Adipose tissue (tissue), 3 donors: ENCODE data around the gene SLX4. TPM values are rescaled to one million over a fixed set of nuclear protein-coding genes. Genes with fewer than 3 reads are reported as not detected.

ENCODE experiments used
- H3K27ac ChIP-seq: one replicate; pipeline ENCODE4 v1.5.1; 2013; ENCODE audit warnings: low read depth, low read length
- WGBS, 3 donors: extraction: QIAGEN DNeasy Blood & Tissue Kit; methylation state at CpG; one replicate each; pipeline ENCODE4 v1.1.7; 2013; 5-methylcytosine and 5-hydroxymethylcytosine counted together
- polyA plus RNA-seq, 3 donors: library from polyadenylated mRNA; stranded (reverse); fragments of 200-250 nt; gene quantifications; one replicate each; pipeline ENCODE4 v1.2.3, GENCODE V29; 2013
- donor health status: healthy with polysubstance abuse.
- donor health status: Bipolar disorder and iron deficiency.
- donor health status: healthy.

The SLX4 gene
- polyA plus RNA-seq, 3 donors, result 0.84 to 1.7 (median 1.3) TPM

DNA sequence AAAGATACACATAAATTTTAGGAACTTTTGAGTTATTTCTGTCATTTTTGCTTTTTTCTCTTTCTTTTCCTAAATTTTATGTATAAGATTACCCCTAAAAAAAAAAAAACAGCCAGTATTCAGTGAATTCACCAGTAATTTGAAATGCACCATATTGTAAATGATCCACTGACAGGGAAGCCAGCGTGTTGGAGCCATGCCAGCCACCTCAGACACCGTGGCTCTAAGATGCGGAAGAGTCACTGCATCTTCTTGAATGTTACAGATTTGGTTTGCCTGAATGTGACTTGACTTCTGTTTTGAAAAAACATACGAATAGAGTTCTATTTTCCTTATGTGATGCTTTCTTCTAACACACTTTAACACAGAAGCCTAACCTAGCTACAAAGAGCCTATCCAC is 73.2 kb downstream of the SLX4 start:
- 76 to 89% (median 86%) methylated on average over 4 of the region's 4 CpGs for WGBS, 3 donors
- H3K27ac ChIP-seq, result no peak overlapping the region

DNA sequence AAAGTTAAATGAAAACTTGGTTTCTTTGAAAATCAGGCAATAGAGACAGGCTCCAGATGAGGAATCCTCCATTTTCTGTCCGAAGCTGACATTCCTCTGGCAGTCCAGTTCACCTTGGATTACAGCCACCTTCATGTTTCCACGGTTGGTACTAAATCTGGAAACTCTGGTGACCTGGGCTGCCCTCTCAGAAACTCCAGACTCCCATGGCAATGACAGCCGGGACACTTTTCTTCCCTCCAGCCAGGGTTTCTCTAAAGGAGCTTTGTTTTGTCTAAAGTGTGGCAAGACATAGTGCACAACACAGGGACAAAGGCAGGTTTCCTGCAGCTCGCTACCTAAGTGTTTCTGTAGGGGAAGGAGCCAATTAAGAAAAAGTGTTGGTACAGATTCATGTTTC is 74.6 kb downstream of the SLX4 start:
- 47 to 74% (median 72%) methylated on average over 4 of the region's 4 CpGs for WGBS, 3 donors
- no peak overlapping the region for H3K27ac ChIP-seq

DNA sequence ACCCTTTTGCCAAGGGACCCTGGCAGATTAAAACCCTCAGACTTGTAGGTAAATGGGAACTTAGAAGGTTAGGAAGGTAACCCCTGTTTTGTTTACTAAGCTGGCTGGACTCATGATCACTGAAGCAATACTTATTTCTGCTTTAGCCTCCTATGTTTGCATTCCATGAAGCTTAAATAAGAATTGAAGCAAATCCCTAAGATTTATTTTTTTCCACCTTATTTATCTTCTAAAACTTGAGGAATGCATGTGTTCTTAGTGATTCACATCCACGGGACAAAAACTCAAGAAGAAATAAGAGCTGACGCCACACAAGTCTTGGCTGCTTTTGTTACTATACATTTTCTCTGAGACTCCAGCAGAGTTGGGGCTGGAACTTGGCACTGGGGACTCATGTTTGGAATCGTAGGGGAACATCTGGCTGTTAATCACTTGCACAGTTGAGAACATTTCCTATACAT is 75.1 kb downstream of the SLX4 start:
- H3K27ac ChIP-seq, result no peak overlapping the region
- 72 to 77% (median 75%) methylated on average over 3 of the region's 3 CpGs for WGBS, 3 donors

DNA sequence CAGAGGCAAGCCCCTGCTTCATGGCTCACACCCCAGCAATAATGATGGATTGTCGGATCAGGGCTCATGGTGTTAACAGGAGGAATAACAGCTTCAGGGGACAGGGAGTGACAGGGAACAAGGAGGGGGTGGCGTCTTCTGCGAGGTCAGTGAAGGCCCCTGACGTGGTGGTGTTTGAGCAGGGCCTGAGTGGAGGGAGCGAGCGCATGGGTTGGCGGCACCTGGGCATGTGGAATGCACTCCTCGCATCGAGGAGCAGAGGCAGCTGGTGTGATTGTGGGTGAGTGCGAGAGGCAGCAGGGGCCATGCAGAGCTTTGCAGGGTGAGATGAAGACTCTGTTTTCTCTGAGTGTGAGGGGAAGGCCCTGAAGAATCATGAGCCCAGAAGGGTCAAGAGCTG is 77.3 kb downstream of the SLX4 start:
- WGBS, 3 donors, result 94 to 96% (median 95%) methylated on average over 10 of the region's 10 CpGs
- no peak overlapping the region for H3K27ac ChIP-seq

DNA sequence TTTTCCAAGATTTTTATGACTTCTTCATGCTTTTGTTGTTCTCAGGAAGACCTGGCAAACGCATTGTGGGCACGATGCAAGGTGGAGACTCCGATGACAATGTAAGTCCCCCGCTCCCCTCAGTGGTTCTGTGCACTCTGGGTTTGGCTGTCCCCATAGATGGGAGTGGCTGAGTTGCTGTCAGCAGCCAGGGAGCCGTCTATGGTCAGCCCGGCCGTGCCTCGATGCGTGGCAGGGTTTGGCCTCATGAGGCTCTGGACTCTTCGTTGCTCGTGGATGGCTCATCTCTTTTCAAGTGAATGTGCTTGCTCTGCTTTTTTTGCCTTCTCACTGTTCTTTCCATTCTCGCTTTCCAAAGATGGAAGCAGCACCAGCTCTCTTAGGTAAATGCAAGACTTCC is 78.7 kb downstream of the SLX4 start:
- H3K27ac ChIP-seq, result no peak overlapping the region
- 90 to 96% (median 91%) methylated on average over 12 of the region's 12 CpGs for WGBS, 3 donors

Other genes with a start within 250 kb of the SLX4 start
- 10 to 100 TPM in 1 of 3 donors, 1 to 10 TPM in 2; 4.5 to 10.1 (median 6.0) TPM for gene ZSCAN32, start 210.6 kb downstream of the SLX4 start, polyA plus RNA-seq
- 1 to 10 TPM; 3.4 to 4.7 (median 4.3) TPM for gene ZNF174, start 210.4 kb downstream of the SLX4 start, polyA plus RNA-seq
- 1 to 10 TPM in 2 of 3 donors, under 1 TPM in 1; 0.58 to 1.5 (median 1.0) TPM for gene ZNF597, start 168.1 kb downstream of the SLX4 start, polyA plus RNA-seq
- 10 to 100 TPM; 25.0 to 32.4 (median 25.9) TPM for gene NAA60, start 167.9 kb downstream of the SLX4 start, polyA plus RNA-seq
- gene C16orf90, start 116.1 kb downstream of the SLX4 start, polyA plus RNA-seq, result not detected
- gene CLUAP1, start 110.6 kb downstream of the SLX4 start, polyA plus RNA-seq, result 10 to 100 TPM in 1 of 3 donors, 1 to 10 TPM in 2; 8.5 to 16.5 (median 9.3) TPM
- under 1 TPM; 0.22 to 0.86 (median 0.26) TPM for gene NLRC3, start 34.2 kb downstream of the SLX4 start, polyA plus RNA-seq
- gene DNASE1, start 43.1 kb upstream of the SLX4 start, polyA plus RNA-seq, result 1 to 10 TPM; 3.3 to 6.0 (median 4.7) TPM
- gene TRAP1, start 105.9 kb upstream of the SLX4 start, polyA plus RNA-seq, result 10 to 100 TPM; 52.4 to 87.2 (median 65.8) TPM